ENCODE measurements around the gene SPRY4.

SPRY4 gene

DNA sequence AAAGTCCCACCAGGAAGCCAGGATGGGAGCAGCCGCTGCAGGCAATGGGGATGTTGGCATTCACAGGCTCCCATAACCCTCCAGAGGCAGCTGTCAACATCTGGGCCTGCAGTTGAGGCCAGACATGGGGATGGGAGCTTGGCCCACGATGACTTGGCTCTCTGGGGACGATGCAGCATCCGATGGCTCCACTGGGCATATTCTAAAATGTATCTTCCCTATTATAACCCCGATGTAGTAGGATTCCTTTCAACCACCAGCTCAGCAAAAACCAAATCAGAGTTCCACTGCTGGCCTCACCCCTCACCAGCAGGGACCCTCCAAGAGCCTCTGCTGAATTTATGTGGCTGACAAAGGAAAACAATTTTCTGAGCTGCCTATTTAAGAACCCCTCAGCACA, 7.1 kb downstream of the SPRY4 start:
- no peak for ATAC-seq
- TF ChIP-seq OSR1 (CRISPR knock-in tag; IDR thresholded peaks at IDR 0.05) (no peak), ZC3H10 (CRISPR knock-in tag; IDR thresholded peaks at IDR 0.05) (no peak), RARB (CRISPR knock-in tag; IDR thresholded peaks at IDR 0.05) (no peak)
- TF ChIP-seq, protein P1, sequence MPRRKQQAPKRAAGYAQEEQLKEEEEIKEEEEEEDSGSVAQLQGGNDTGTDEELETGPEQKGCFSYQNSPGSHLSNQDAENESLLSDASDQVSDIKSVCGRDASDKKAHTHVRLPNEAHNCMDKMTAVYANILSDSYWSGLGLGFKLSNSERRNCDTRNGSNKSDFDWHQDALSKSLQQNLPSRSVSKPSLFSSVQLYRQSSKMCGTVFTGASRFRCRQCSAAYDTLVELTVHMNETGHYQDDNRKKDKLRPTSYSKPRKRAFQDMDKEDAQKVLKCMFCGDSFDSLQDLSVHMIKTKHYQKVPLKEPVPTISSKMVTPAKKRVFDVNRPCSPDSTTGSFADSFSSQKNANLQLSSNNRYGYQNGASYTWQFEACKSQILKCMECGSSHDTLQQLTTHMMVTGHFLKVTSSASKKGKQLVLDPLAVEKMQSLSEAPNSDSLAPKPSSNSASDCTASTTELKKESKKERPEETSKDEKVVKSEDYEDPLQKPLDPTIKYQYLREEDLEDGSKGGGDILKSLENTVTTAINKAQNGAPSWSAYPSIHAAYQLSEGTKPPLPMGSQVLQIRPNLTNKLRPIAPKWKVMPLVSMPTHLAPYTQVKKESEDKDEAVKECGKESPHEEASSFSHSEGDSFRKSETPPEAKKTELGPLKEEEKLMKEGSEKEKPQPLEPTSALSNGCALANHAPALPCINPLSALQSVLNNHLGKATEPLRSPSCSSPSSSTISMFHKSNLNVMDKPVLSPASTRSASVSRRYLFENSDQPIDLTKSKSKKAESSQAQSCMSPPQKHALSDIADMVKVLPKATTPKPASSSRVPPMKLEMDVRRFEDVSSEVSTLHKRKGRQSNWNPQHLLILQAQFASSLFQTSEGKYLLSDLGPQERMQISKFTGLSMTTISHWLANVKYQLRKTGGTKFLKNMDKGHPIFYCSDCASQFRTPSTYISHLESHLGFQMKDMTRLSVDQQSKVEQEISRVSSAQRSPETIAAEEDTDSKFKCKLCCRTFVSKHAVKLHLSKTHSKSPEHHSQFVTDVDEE (CRISPR knock-in tag; IDR thresholded peaks at IDR 0.05): no peak
- TF ChIP-seq, protein P2, sequence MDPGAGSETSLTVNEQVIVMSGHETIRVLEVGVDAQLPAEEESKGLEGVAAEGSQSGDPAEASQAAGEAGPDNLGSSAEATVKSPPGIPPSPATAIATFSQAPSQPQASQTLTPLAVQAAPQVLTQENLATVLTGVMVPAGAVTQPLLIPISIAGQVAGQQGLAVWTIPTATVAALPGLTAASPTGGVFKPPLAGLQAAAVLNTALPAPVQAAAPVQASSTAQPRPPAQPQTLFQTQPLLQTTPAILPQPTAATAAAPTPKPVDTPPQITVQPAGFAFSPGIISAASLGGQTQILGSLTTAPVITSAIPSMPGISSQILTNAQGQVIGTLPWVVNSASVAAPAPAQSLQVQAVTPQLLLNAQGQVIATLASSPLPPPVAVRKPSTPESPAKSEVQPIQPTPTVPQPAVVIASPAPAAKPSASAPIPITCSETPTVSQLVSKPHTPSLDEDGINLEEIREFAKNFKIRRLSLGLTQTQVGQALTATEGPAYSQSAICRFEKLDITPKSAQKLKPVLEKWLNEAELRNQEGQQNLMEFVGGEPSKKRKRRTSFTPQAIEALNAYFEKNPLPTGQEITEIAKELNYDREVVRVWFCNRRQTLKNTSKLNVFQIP (CRISPR knock-in tag; IDR thresholded peaks at IDR 0.05; ENCODE audit: borderline replicate concordance, low read depth): no peak
- TF ChIP-seq, protein P3, sequence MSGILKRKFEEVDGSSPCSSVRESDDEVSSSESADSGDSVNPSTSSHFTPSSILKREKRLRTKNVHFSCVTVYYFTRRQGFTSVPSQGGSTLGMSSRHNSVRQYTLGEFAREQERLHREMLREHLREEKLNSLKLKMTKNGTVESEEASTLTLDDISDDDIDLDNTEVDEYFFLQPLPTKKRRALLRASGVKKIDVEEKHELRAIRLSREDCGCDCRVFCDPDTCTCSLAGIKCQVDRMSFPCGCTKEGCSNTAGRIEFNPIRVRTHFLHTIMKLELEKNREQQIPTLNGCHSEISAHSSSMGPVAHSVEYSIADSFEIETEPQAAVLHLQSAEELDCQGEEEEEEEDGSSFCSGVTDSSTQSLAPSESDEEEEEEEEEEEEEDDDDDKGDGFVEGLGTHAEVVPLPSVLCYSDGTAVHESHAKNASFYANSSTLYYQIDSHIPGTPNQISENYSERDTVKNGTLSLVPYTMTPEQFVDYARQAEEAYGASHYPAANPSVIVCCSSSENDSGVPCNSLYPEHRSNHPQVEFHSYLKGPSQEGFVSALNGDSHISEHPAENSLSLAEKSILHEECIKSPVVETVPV (CRISPR knock-in tag; IDR thresholded peaks at IDR 0.05): no peak

DNA sequence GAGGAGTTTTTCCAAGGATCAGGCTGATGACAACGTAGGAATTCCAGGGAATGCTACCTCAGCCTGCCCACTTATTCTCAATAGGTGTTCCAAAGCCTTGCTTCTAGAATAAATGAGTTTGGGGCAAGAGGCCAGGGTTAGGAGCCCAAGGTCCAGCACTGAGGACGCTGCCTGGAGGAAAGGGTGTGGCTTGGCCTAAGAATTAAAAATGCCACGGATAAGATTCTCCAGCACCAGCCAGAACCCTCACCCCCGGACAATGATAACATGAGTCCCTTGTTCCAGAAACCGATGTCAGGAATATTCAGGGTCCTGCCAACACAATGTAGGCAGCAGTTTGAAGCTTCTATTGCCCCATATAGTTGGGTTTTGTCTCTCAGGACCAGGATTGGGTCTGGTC, 7.6 kb downstream of the SPRY4 start:
- ATAC-seq: no peak
- TF ChIP-seq, protein P4, sequence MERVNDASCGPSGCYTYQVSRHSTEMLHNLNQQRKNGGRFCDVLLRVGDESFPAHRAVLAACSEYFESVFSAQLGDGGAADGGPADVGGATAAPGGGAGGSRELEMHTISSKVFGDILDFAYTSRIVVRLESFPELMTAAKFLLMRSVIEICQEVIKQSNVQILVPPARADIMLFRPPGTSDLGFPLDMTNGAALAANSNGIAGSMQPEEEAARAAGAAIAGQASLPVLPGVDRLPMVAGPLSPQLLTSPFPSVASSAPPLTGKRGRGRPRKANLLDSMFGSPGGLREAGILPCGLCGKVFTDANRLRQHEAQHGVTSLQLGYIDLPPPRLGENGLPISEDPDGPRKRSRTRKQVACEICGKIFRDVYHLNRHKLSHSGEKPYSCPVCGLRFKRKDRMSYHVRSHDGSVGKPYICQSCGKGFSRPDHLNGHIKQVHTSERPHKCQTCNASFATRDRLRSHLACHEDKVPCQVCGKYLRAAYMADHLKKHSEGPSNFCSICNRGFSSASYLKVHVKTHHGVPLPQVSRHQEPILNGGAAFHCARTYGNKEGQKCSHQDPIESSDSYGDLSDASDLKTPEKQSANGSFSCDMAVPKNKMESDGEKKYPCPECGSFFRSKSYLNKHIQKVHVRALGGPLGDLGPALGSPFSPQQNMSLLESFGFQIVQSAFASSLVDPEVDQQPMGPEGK (CRISPR knock-in tag; IDR thresholded peaks at IDR 0.05; ENCODE audit: borderline replicate concordance): no peak
- TF ChIP-seq RARB (CRISPR knock-in tag; IDR thresholded peaks at IDR 0.05) (no peak), ISL1 (CRISPR knock-in tag; IDR thresholded peaks at IDR 0.05) (no peak)

DNA sequence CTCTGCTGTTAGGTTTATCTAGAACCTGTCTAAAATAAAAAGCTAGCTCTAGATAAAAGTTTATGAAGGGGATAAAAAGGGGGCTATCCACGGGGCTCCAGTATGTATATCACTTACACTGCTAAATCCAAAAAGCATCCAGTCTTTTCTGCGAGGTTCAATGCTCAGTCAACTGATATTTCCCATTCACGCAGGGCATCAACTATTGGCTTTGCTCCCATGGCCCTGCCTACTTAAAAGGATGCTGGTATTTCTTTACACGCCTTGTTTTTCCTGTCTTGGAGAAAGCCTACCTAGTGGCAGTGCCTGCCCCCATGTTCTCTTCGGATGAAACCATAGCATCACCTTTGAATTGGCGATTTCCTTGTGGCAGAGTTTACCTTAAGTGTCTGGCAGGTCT, 8.1 kb downstream of the SPRY4 start:
- TF ChIP-seq TOX (CRISPR knock-in tag; IDR thresholded peaks at IDR 0.05; ENCODE audit: borderline replicate concordance) (no peak), BACH2 (CRISPR knock-in tag; IDR thresholded peaks at IDR 0.05; ENCODE audit: borderline replicate concordance) (no peak), ARNTL (CRISPR knock-in tag; IDR thresholded peaks at IDR 0.05; ENCODE audit: borderline replicate concordance, low read depth) (no peak), TCF4 (CRISPR knock-in tag; IDR thresholded peaks at IDR 0.05; ENCODE audit: borderline replicate concordance) (no peak), SNAI2 (CRISPR knock-in tag; IDR thresholded peaks at IDR 0.05) (no peak), ZFP3 (CRISPR knock-in tag; IDR thresholded peaks at IDR 0.05) (no peak), ESRRG (CRISPR knock-in tag; IDR thresholded peaks at IDR 0.05) (no peak), ISL1 (CRISPR knock-in tag; IDR thresholded peaks at IDR 0.05) (no peak), ZC3H10 (CRISPR knock-in tag; IDR thresholded peaks at IDR 0.05) (no peak), ZNF565 (CRISPR knock-in tag; conservative IDR thresholded peaks at IDR 0.05; ENCODE audit: low read depth) (no peak), ZNF8 (CRISPR knock-in tag; IDR thresholded peaks at IDR 0.05) (no peak), PPARA (CRISPR knock-in tag; IDR thresholded peaks at IDR 0.05; ENCODE audit: borderline replicate concordance) (no peak), ZNF70 (CRISPR knock-in tag; IDR thresholded peaks at IDR 0.05) (no peak), OSR1 (CRISPR knock-in tag; IDR thresholded peaks at IDR 0.05) (no peak), ZFP30 (CRISPR knock-in tag; IDR thresholded peaks at IDR 0.05) (no peak), CSDC2 (CRISPR knock-in tag; IDR thresholded peaks at IDR 0.05) (no peak)
- TF ChIP-seq, protein P3 (CRISPR knock-in tag; IDR thresholded peaks at IDR 0.05): no peak
- TF ChIP-seq, protein P5, sequence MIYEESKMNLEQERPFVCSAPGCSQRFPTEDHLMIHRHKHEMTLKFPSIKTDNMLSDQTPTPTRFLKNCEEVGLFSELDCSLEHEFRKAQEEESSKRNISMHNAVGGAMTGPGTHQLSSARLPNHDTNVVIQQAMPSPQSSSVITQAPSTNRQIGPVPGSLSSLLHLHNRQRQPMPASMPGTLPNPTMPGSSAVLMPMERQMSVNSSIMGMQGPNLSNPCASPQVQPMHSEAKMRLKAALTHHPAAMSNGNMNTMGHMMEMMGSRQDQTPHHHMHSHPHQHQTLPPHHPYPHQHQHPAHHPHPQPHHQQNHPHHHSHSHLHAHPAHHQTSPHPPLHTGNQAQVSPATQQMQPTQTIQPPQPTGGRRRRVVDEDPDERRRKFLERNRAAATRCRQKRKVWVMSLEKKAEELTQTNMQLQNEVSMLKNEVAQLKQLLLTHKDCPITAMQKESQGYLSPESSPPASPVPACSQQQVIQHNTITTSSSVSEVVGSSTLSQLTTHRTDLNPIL (CRISPR knock-in tag; IDR thresholded peaks at IDR 0.05; ENCODE audit: low read depth): no peak
- no peak for ATAC-seq

Data from SK-N-SH treated with all-trans-retinoic acid at 6 μM for 48 hours (cell line).